ENCODE results near the gene GABBR2.

Gene GABBR2

DNA sequence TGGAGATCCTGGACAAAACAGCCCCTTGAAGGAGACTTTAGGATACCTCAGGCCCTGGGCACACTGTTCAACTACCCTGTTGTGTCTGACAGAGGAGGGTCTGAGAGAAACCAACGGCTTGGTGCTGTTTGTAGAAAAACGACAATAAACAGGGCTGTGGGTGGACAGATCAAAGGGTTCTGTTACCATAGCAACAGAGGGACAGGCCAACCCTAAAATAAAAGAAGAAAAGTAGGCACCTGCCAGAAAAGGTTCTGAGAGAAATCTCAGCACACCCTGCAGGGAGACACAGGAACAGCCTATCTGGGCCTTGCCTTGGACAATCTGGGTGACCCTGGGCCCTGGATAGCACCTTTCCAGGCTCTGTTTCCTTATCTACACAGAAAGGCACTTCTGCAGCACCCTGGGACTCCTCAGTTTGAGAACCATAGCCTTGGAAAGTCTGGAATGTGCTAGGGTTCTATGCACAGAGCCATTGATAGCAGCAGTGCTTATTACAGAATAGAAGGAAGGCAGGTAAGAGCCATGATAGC is 348.5 kb downstream of the GABBR2 start:
- in situ Hi-C loops (cut with HindIII; ENCODE audit: low sequenced_read_pairs) = no loop called here

DNA sequence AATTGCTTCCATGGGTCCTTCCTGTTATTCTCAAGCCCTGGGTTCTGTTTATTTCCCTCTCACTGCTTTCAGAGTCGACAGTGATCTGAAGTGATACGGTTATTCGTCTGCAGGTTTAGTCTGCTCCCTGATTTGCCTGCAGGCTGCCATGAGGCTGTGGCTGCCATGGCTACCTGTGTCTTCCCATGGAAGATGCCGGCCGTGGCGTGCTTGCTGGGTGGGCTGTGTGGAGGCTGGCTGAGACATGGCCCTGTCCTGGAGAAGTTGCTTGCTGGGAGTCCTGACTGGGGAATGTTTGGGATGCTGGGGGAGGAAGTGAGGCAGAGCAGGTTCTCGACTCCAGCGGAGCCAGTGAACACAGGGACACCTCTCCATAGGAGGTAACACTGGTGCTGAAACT is 349.2 kb downstream of the GABBR2 start:
- in situ Hi-C loops (cut with HindIII; ENCODE audit: low sequenced_read_pairs) = no loop called here

DNA sequence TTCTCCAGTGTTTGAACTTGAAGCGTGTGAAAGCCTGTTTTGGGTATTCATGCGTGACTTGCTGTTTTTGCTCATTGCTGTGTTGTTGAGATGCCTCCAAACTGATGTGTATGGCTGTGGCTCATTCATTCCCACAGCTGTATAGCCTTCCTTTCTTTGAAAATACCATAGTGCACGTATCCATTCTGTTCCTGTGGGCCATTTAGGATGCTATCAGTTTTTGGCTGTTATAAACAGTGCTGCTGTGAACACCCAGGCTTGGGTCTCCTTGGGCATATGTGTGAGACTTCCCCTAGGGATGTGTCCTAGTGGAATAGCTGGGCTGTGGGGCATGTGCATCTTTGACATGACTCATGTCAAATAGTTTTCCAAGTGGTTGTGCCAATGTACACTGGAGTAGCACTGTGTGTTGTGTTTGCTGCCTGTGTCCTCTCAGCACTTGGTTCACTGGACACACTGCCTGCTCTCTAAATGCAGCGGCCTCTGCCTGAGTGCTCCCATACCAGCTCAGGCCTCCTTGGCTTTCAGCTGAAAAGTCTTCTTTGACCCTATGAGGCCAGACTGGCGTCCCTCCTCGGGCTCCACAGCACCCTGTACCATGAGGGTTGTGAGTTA is 350.7 kb downstream of the GABBR2 start:
- in situ Hi-C loops (cut with HindIII; ENCODE audit: low sequenced_read_pairs) = no loop called here

DNA sequence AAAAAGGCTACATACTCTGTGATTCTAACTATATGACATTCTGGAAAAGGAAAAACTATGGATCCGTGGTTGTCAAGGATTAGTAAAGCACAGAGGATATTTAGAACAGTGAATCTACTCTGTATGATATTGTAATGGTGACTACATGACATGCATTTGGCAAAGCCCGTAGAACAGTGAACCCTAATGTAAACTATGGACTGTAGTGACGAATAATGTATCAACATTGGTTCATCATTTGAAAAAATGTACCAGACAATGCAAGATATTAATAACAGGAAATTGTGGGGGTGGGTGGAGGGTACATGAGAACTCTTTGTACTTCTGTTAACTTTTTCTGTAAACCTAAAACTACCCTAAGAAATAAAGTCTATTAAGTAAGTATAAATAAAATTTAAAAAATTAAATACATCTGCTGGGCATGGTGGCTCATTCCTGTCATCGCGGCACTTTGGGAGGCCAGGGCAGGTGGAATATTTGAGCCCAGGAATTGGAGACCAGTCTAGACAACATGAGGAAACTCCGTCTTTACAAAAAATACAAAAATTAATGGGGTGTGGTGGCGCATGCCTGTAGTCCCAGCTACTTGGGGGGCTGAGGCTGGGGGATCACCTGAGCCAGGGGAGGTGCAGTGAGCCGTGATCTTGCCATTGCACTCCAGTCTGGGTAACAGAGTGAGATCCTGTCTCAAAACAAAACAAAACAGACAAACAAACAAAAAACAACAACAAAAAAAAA is 351.6 kb downstream of the GABBR2 start:
- in situ Hi-C loops (cut with HindIII; ENCODE audit: low sequenced_read_pairs) = no loop called here

DNA sequence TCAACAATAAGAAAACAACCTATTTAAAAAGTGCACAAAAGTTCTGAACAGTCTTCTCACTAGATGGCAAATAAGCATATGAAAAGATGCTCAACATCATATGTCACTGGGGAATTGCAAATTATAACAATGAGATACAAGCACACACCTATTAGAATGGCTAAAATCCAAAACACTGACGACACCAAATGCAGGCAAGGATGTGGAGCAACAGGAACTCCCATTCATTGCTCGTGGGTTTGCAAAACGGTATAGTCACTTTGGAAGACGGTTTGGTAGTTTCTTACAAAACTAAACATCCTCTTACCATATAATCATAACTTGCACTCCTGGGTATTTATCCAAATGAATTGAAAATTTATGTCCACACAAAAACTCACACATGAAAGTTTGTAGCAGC is 352.4 kb downstream of the GABBR2 start:
- in situ Hi-C loops (cut with HindIII; ENCODE audit: low sequenced_read_pairs) = no loop called here

DNA sequence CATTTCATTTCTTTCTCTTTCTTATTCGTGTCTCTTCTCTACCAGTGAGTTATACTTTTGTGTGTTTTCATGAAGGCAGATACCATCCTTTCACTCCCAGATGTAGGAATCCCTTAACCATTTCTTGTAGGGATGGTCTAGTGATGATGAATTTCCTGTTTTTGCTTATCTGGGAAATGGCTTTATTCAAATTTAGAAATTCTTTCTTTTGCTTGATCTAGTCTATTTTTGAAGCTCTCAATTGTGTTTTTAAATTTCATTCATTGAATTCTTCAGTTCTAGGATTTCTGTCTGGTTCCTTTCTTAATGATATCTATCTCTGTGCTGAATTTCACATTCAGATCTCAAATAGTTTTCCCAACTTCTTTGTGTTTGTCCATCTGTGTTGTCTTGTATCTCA is 357.4 kb downstream of the GABBR2 start:
- in situ Hi-C loops (cut with HindIII; ENCODE audit: low sequenced_read_pairs) = no loop called here

DNA sequence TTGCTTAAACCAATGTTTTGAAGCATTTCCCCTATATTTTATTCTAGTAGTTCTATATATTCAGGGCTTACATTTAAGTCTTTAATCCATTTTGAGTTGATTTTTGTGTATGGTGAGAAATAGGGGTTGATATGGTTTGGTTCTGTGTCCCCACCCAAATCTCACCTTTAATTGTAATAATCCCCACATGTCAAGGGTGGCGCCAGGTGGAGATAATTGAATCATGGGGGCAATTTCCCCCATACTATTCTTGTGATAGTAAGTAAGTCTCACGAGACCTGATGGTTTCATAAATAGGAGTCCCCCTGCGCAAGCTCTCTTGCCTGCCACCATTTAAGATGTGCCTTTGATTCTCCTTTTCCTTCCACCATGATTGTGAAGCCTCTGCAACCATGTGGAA is 361.1 kb downstream of the GABBR2 start:
- in situ Hi-C loops (cut with HindIII; ENCODE audit: low sequenced_read_pairs) = no loop called here

DNA sequence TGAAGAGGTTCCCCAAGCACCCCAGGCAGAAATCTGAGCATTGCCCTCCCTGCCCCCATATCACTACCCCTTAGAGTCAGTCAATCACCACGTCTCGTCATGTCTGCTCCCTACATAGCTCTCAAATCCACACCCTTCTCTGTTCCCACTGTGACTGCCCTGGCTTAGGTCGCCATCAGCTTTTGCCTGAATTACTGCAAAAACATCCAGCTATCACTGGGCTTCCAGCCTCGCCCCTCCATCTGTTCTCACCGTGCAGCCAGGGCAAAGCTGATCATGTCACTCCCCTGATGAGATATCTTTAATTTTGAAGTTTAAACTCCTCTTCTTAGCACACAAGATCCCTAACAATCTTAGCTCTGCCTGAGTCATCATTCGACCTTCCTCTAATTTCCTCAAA is 363.7 kb downstream of the GABBR2 start:
- in situ Hi-C loops (cut with HindIII; ENCODE audit: low sequenced_read_pairs) = no loop called here

DNA sequence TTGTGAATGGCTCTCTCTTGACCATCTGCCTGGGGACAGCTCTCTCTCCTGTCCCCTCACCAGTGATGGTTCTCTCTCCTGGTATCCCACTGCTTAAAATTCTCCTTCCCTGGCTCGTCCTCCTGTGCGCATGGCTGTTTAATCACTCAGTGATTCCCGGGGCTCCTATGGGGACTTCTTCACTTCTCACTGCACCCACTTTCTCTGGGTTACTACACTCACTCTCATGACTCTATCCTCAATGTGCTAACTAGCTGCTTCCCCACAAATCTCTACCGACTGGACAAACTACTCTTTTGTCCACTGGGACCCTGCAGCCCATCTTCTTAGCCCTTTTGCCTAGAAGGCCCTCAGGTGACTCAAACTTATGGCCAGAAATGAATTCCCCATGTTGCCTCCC is 364.2 kb downstream of the GABBR2 start:
- in situ Hi-C loops (cut with HindIII; ENCODE audit: low sequenced_read_pairs) = no loop called here

DNA sequence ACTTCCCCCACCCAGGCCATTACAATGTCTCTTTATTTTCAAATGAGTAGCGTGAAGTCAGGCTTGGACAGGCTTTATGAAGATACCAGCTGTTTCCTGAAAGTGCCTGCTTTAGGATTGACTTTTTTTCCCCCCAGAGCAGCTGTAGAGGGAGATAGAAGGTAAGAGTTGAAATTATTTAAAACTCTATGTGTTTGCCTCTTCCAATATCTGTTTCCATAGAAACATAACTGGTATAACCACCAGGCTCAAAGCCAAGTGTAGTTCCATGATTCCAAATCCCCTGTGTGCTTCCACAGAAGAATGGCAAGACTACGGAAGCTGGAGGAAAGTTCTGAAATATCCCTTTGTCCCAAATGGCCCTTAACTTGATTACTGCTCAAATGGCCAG is 365.9 kb downstream of the GABBR2 start:
- in situ Hi-C loops (cut with HindIII; ENCODE audit: low sequenced_read_pairs) = no loop called here

DNA sequence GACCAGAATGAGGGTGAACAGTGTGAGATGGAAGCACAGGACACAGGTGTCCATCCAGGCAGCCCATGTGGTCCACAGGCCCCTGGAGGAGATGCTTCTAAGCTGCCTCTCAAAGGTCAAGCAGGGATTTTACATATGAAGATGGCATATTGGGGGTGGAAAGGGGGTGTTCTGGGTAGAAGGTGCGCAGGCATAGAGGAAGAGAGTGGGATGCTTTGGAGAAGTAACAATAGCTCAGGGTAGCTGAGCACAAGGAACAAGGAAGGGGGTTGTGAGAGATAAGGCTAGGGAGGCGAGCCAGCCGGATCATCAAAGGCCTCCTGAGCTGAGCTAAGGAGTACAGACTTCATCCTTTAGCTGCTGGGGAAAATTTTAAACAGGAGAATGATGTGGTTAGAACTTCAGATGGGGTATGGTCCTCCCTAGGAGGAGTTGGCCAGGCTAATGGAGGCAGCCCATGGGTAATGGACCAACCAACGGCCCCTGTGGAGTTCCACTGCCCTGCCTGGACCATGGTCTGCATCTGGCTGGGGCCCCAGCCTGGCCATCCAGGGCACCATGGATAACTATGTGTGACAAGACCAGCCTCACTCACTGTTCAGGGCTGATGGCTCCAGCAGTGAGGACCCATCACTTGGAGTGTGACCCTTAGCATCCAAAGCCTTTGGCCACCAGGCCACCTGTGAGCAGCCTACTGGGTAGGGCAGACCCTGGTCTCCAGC is 366.5 kb downstream of the GABBR2 start:
- in situ Hi-C loops (cut with HindIII; ENCODE audit: low sequenced_read_pairs) = no loop called here

DNA sequence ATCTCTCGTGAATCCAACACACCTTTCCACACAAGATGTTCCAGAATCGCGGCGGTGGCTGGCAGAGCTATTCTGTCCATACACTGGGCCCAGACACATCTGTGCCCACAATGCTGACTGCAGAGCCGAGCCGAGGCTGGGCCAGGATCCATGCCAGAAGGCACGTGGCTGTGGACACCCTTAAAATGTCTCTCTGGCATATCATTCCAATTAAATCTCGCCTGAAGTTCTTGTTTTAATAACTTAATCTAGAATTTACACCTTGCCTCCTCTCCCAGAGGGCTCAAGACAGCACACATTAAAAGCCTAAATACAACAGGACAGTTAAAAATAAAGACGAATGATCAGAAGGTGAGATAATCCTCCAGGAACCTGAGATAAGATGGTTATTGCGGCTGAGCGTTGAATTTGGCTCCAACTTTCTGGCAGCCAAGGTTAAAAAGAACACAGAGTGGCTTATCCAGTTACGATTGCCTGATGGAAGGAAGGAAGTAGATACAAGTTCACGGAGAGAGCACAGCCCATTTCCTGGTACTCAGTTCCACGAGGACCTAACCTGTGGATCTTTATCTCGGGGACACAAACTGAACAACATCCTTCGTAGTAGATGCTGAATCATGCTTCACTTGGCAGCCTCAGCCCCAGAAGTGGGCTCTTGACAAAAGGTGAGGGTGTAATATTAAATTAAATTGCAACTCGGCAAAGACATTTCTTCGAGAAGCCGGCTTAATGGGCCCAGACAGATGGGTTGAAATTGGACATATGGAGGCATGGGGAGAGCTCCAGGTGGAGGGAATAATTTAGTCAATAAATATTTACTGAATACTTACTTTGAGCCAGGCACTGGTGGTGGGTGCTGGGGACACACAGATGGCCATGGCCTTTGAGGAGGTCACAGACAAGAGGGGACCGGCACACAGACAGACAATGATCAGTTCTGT is 367.3 kb downstream of the GABBR2 start:
- in situ Hi-C loops (cut with HindIII; ENCODE audit: low sequenced_read_pairs) = no loop called here

DNA sequence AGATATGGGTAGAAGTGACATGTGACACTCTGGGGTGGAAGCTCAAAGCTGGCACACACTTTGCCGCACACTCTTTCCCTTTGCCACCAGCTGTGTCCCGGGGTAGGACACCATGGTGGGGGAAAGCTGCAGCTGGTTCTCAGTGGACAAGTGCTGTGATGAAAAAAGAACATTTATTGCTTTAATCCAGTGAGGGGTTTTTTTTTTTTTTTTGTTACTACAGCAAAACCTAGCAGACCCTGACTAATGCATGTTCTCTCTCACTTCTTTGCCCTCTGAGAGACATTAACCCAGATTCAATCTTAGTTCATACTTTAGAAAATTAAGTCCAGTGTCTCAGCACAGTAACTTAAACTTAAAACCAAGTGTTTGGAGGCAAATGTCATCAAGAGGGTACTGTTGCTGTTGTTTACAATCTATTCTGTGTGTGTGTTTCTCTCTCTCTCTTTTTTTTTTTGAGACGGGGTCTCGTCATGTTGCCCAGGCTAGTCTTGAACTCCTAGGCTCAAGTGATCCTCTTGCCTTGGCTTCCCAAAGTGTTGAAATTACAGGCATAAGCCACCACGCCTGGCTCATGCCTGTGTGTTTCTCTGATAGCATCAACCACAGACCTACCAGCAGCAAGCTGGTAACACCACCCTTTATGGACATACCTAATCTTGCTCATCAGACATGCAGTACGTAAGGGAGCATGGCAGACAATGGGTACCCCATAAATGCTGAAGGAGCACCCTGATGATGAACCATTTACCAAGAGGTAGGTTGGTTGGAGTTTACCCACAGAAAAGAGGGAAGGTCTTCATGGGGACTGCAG is 368.5 kb downstream of the GABBR2 start:
- in situ Hi-C loops (cut with HindIII; ENCODE audit: low sequenced_read_pairs) = no loop called here

DNA sequence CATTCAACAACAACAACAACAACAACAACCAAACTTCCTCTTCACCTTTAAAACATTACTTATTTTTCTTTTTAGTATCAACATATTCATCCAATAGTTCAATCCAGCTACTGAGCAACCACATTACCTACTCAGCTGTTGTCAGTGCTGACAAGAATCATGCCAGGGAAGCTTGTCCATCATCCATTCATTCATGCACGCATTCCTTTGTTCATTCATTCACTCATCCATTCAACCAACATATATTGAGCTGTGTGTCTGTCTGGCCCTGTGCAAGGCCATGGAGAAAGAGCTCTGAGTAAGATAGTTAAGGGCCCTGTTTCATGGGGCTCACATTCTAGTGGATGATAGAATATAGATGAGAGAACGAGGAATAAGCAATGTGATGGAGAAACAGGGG is 373.1 kb downstream of the GABBR2 start:
- in situ Hi-C loops (cut with HindIII; ENCODE audit: low sequenced_read_pairs) = no loop called here

DNA sequence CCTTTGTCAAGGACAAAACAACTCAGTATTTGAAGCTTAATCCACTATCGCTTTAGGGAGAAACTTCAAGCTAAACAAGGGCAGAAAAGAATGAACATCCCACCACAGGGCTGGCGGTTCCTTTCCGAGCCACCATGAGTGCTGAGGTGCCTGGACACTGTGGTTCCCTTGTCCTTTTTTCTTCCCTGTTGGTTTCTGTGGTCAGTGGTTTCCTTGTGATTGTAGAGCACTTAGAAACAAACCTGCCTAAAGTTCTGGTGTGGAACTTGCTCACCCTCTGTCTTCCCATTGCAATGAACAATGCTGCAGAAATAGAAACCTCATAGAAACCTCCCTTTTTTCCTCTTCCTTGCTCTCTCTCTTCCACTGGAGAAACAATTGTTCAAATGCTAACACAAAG is 373.9 kb downstream of the GABBR2 start:
- in situ Hi-C loops (cut with HindIII; ENCODE audit: low sequenced_read_pairs) = no loop called here

DNA sequence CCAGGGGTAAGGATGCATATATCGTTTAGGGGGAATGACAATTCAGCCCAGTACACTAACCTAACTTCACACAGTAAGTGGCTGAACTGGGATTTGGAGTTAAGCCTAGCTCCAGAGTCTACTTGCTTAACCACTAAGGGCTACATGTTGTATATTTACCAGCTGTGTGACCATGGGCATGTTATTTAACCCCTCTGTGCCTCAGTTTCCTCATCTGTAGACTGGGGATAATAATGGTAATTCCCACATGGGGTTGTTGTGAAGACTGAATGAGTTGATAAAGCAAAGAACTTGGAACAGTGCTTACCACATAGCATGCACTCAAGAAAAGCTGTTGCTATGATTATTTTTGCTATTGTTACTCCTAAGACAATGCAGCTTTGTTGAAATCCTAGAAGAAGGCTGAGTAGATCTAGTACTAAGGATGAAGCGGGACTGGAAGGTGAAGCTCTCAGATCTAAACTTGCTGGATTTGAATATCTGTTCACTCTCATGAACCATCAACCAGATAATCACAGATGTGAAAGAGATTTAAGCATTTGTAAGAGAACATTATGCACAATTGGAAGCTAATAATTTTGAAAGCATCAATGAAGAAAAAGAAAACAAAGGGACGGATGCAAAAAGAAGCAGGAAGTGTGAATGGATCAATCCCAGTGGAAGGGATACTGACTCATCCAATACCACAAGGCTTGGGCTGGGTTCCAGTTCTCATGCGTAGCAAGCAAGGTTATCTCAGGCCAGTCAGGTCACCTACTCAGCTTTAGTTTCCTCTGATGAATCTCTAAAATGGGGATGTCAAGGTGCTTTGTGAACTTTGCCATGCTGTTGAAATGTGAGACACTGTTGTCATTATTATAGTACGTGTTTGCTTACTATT is 374.8 kb downstream of the GABBR2 start:
- in situ Hi-C loops (cut with HindIII; ENCODE audit: low sequenced_read_pairs) = no loop called here

DNA sequence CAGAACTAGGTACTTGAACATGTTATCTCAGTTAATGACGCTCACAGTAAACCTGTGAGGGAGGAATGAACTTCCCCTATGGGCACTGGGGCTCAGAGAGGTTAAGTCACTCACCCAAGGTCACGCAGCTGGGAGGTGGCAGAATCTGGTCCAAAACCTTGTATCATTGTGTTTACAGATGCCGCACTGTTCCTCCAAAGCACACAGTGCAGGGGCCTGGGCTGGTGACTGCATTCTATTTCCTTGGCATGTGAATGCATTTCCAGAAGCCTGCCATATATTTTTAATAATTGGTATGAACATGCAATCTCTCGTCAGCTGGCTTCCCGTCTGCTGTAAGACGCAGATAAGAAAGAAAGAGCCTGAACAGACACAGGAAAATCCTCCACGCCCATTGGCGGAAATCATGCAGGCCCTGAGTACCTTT is 376.3 kb downstream of the GABBR2 start:
- in situ Hi-C loops (cut with HindIII; ENCODE audit: low sequenced_read_pairs) = no loop called here

DNA sequence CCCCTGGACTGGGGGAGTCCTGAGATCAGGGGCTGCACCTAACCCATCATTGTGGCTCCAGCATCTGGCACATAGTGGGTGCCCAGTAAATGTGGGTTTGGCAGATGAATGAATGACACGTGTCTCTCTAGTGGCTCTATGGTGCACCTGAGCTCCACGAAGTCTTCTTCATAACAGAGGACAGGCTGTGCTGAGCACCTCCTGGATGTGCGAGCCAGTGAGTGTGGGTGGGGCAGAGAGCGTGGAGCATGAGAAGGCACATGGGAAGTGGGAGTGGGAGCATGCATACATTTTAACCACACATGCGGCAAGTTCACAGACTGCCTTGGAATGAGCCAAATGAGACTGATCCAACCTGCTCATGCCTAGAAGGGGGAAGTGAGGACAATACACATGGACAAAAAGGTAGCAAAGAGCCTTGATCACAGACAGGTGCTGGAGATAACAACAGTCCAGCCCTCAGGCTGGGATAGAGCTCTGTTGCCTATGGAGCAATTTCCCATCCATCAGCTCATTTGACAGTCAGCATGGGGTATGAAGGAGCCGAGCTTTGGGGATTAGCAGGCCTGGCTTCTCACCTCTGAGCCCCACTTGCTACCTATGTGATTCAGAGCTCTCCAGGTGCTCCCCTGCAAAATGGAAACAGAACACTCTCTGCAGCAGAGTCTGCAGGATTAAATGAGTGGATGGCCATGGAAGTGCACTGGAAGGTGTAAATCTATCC is 377.0 kb downstream of the GABBR2 start:
- in situ Hi-C loops (cut with HindIII; ENCODE audit: low sequenced_read_pairs) = no loop called here
